GM12878 (cell line): Measurements from ENCODE around the gene UNC13A.

ENCODE experiments used
- CTCF ChIP-seq, 3 experiments: IDR thresholded peaks in 2 of 3; conservative IDR thresholded peaks in 1 of 3; 2 replicates each; pipeline ENCODE4 v1.5.1; 2011; ENCODE audit warnings: low read depth in 3 of 3, low read length in 3 of 3, mild to moderate bottlenecking in 3 of 3, control low read depth in 2 of 3, moderate library complexity in 2 of 3, inconsistent platforms in 1 of 3, mixed read lengths in 1 of 3; ENCODE audit not compliant: control insufficient read depth in 2 of 3, insufficient read depth in 1 of 3; ENCODE audit errors: extremely low read depth in 1 of 3
- POLR2AphosphoS2 ChIP-seq: IDR thresholded peaks from 2 replicates; pipeline ENCODE4 v1.6.1; 2011; ENCODE audit warnings: low read depth, mild to moderate bottlenecking, low read length, improper control_type of control experiment, moderate library complexity
- REST ChIP-seq: IDR thresholded peaks from 2 replicates; pipeline ENCODE4 v1.6.1; 2012; ENCODE audit warnings: mild to moderate bottlenecking, low read depth, low read length

- TF ChIP-seq POLR2AphosphoS2, result no peak
- no peak for TF ChIP-seq CTCF (IDR thresholded peaks at IDR 0.05 in 2 of 3, conservative IDR thresholded peaks at IDR 0.05 in 1 of 3; ENCODE audit: control insufficient read depth in 2 of 3, extremely low read depth in 1 of 3, insufficient read depth in 1 of 3, low read depth in 3 of 3, low read length in 3 of 3)
- no peak for TF ChIP-seq REST
These were observed 46.0 kb upstream of the UNC13A start for GRCh38 chr19:17734146-17734545.
